ENCODE results near the gene CACNA2D1. TPM values are rescaled to one million over a fixed set of nuclear protein-coding genes. Genes with fewer than 3 reads are reported as not detected.

The CACNA2D1 gene
- total RNA-seq, 1 donor from 2014 or later: 1.5 TPM

DNA sequence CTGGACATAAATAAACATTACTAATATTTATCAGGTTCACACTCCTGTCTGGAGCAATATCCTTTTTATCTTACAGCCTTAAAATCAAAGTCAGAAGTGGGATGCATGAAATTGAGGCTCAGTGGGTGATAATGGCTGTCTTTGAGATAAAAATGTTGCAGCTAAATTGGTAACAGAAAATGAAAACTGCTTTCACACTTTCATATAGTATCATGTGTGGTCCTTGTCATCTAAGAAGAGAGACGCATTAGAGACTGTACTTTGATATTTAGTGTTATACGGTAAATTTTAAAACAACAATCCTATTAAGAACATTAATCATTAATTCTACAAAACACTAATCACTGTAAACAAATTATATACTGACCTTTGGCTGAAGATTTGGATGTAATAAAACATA lies 438.5 kb downstream of the CACNA2D1 start:
- Mint-ChIP-seq H3K4me1 (no peaks in the 10 kb centered on the region), H3K9me3 (no peaks in the 10 kb centered on the region), H3K4me3 (no peak overlapping the region), H3K27ac (no peak overlapping the region), H3K27me3 (ENCODE audit: insufficient read depth, low read depth) (no peaks in the 10 kb centered on the region), H3K36me3 (no peaks in the 10 kb centered on the region)
- Histone ChIP-seq H2AFZ (replicated peaks) (no peak overlapping the region), H3K4me2 (no peak overlapping the region), H3K79me2 (ENCODE audit: low read depth) (no peaks in the 10 kb centered on the region), H3K9me3 (ENCODE audit: low read depth) (no peaks in the 10 kb centered on the region), H3K36me3 (no peaks in the 10 kb centered on the region), H3K27ac (no peak overlapping the region), H3F3A (ENCODE audit: low read depth) (no peaks in the 10 kb centered on the region), H3K4me1 (no peaks in the 10 kb centered on the region), H3K27me3 (no peaks in the 10 kb centered on the region), H3K9ac (no peak overlapping the region), H4K20me1 (ENCODE audit: low read depth) (no peaks in the 10 kb centered on the region), H3K4me3 (no peak overlapping the region)
- TF ChIP-seq, protein P1, sequence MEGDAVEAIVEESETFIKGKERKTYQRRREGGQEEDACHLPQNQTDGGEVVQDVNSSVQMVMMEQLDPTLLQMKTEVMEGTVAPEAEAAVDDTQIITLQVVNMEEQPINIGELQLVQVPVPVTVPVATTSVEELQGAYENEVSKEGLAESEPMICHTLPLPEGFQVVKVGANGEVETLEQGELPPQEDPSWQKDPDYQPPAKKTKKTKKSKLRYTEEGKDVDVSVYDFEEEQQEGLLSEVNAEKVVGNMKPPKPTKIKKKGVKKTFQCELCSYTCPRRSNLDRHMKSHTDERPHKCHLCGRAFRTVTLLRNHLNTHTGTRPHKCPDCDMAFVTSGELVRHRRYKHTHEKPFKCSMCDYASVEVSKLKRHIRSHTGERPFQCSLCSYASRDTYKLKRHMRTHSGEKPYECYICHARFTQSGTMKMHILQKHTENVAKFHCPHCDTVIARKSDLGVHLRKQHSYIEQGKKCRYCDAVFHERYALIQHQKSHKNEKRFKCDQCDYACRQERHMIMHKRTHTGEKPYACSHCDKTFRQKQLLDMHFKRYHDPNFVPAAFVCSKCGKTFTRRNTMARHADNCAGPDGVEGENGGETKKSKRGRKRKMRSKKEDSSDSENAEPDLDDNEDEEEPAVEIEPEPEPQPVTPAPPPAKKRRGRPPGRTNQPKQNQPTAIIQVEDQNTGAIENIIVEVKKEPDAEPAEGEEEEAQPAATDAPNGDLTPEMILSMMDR (IDR thresholded peaks at IDR 0.05): no peak
- no peak for TF ChIP-seq EZH2 (IDR thresholded peaks at IDR 0.05)
- no peak for TF ChIP-seq EZH2phosphoT487 (IDR thresholded peaks at IDR 0.05)
- no peak for DNase-seq (ENCODE audit: low spot score)

DNA sequence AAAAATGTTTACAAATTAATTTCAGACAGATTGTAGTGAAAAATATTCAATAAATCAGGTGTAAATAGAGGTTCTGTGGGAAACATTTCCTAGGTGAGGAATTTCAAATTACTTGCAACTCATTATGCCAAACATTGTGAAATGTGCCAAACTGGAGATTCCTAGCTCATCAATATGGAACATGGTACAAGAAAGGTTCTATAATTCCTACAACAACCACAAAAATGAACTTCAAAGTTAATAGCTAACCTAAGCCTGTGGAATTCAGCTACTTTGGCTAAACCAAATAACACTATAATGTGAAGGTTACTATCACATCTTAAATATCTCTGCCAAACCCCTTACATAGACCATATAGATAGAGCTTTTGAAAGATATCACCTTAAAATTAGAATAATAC lies 450.4 kb downstream of the CACNA2D1 start:
- Mint-ChIP-seq H3K36me3 (no peaks in the 10 kb centered on the region), H3K27ac (no peak overlapping the region), H3K9me3 (no peaks in the 10 kb centered on the region), H3K4me1 (no peaks in the 10 kb centered on the region), H3K27me3 (ENCODE audit: insufficient read depth, low read depth) (no peaks in the 10 kb centered on the region), H3K4me3 (no peak overlapping the region)
- Histone ChIP-seq H3K79me2 (ENCODE audit: low read depth) (no peaks in the 10 kb centered on the region), H4K20me1 (ENCODE audit: low read depth) (no peaks in the 10 kb centered on the region), H3K4me2 (no peak overlapping the region), H3K27ac (no peak overlapping the region), H3K4me3 (no peak overlapping the region), H3K27me3 (no peaks in the 10 kb centered on the region), H3F3A (ENCODE audit: low read depth) (no peaks in the 10 kb centered on the region), H3K4me1 (no peaks in the 10 kb centered on the region), H2AFZ (replicated peaks) (no peak overlapping the region), H3K9me3 (ENCODE audit: low read depth) (no peaks in the 10 kb centered on the region), H3K36me3 (no peaks in the 10 kb centered on the region), H3K9ac (no peak overlapping the region)
- TF ChIP-seq EZH2phosphoT487 (IDR thresholded peaks at IDR 0.05) (no peak), EZH2 (IDR thresholded peaks at IDR 0.05) (no peak)
- TF ChIP-seq, protein P1 (IDR thresholded peaks at IDR 0.05): no peak
- no peak for DNase-seq (ENCODE audit: low spot score)

DNA sequence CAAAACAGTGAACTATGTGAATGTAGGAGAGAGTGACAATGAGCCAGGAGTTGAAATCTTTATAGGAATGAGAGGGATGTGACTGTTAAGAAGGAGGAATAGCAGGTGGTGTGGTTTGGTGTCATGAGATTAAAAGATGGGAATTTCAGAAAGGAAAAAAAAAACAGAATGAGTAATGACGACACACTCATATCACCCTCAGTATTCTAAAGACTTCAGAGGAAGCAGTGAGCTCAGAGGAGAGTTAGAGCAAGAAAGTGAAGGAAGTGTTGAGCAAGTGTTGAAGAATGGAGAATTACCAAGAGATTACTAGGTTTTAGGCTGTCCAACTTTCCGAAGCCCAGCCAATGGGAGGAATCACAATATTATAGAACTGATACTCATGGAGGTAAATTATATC lies 453.2 kb downstream of the CACNA2D1 start:
- H2AFZ ChIP-seq (replicated peaks): no peak overlapping the region
- no peaks in the 10 kb centered on the region for H3K9me3 ChIP-seq (ENCODE audit: low read depth)
- no peak for DNase-seq (ENCODE audit: low spot score)
- no peaks in the 10 kb centered on the region for H3K79me2 ChIP-seq (ENCODE audit: low read depth)
- no peaks in the 10 kb centered on the region for H3K27me3 ChIP-seq
- H3F3A ChIP-seq (ENCODE audit: low read depth): no peaks in the 10 kb centered on the region
- H4K20me1 ChIP-seq (ENCODE audit: low read depth): no peaks in the 10 kb centered on the region
- Mint-ChIP-seq H3K27me3 (ENCODE audit: insufficient read depth, low read depth) (no peaks in the 10 kb centered on the region), H3K4me1 (no peaks in the 10 kb centered on the region), H3K36me3 (no peaks in the 10 kb centered on the region), H3K9me3 (no peaks in the 10 kb centered on the region), H3K27ac (no peak overlapping the region), H3K4me3 (no peak overlapping the region)
- H3K4me2 ChIP-seq: no peak overlapping the region
- H3K4me1 ChIP-seq: no peaks in the 10 kb centered on the region
- H3K4me3 ChIP-seq: no peak overlapping the region
- TF ChIP-seq EZH2phosphoT487 (IDR thresholded peaks at IDR 0.05): no peak
- TF ChIP-seq EZH2 (IDR thresholded peaks at IDR 0.05): no peak
- TF ChIP-seq, protein P1 (IDR thresholded peaks at IDR 0.05): no peak
- no peak overlapping the region for H3K27ac ChIP-seq
- H3K9ac ChIP-seq: no peak overlapping the region
- H3K36me3 ChIP-seq: no peaks in the 10 kb centered on the region

All from neural progenitor cell (in vitro differentiated cells).